Common myeloid progenitor, CD34-positive (primary cell): ENCODE results near the gene ABCA7.
A peak's percentile ranks its signal among the peaks of the same experiment; 100 is the strongest.

Experiments used
- CTCF ChIA-PET: fragments of 350-600 bp; sonication (Branson Sonifier 250); formaldehyde crosslinking; loops from one replicate; lab custom pipeline; 2021; ENCODE audit warnings: antibody characterized with exemption; lab: Charles Lee
- POLR2A ChIA-PET: fragments of 350-600 bp; sonication (Branson Sonifier 250); formaldehyde crosslinking; loops from one replicate; lab custom pipeline; 2021; ENCODE audit warnings: antibody characterized with exemption; lab: Charles Lee
- DNase-seq, 3 donors: peaks; one replicate each; pipeline versions ENCODE4 v3.0.0 to v3.0.0-alpha.2; 2013
- H3K27ac ChIP-seq, 2 experiments: 1 replicate in 1 of 2; 2 replicates in 1 of 2; pipeline ENCODE4 v1.7.0; 2013; ENCODE audit warnings: inconsistent platforms in 2 of 2, low read length in 2 of 2, mild to moderate bottlenecking in 2 of 2, low read depth in 1 of 2, moderate library complexity in 1 of 2; ENCODE audit not compliant: severe bottlenecking in 2 of 2, insufficient read depth in 1 of 2, poor library complexity in 1 of 2
- H3K27me3 ChIP-seq, 5 experiments: replicated peaks in 2 of 5; 1 replicate in 3 of 5; 2 replicates in 2 of 5; pipeline versions ENCODE4 v1.6.1 to v1.7.0; 2013; ENCODE audit warnings: low read length in 4 of 5, mild to moderate bottlenecking in 2 of 5, moderate library complexity in 2 of 5, inconsistent platforms in 1 of 5; ENCODE audit not compliant: insufficient read depth in 5 of 5, control insufficient read depth in 4 of 5
- H3K36me3 ChIP-seq, 4 experiments: 1 replicate in 2 of 4; 2 replicates in 2 of 4; pipeline versions ENCODE4 v1.6.1 to v1.7.0; 2013; ENCODE audit warnings: low read length in 3 of 4, control low read depth in 1 of 4, mild to moderate bottlenecking in 1 of 4; ENCODE audit not compliant: control insufficient read depth in 4 of 4, insufficient read depth in 4 of 4
- H3K4me1 ChIP-seq, 4 experiments: 1 replicate in 3 of 4; 2 replicates in 1 of 4; pipeline versions ENCODE4 v1.6.1 to v1.7.1; 2013; ENCODE audit warnings: low read length in 3 of 4, mild to moderate bottlenecking in 3 of 4, control low read depth in 1 of 4, inconsistent platforms in 1 of 4, moderate library complexity in 1 of 4; ENCODE audit not compliant: control insufficient read depth in 4 of 4, insufficient read depth in 4 of 4; ENCODE audit errors: control extremely low read depth in 1 of 4
- H3K4me3 ChIP-seq, 7 experiments: 1 replicate in 4 of 7; 2 replicates in 3 of 7; pipeline versions ENCODE4 v1.5.1 to v1.7.0; 2013; ENCODE audit warnings: mild to moderate bottlenecking in 7 of 7, low read length in 6 of 7, moderate library complexity in 6 of 7, inconsistent platforms in 2 of 7, low read depth in 2 of 7, control low read depth in 1 of 7; ENCODE audit not compliant: insufficient read depth in 4 of 7, control insufficient read depth in 1 of 7; ENCODE audit errors: extremely low read depth in 1 of 7
- H3K9me3 ChIP-seq, 5 experiments: 1 replicate in 4 of 5; 2 replicates in 1 of 5; pipeline versions ENCODE4 v1.6.1 to v1.7.1; 2013; ENCODE audit warnings: low read length in 4 of 5, mild to moderate bottlenecking in 2 of 5, inconsistent platforms in 1 of 5, low read depth in 1 of 5, moderate library complexity in 1 of 5; ENCODE audit not compliant: control insufficient read depth in 4 of 5, insufficient read depth in 2 of 5; ENCODE audit errors: control extremely low read depth in 1 of 5
- WGBS: methylation state at CpG from one replicate; pipeline ENCODE4 v1.1.5; 2013; ENCODE audit not compliant: insufficient coverage; 5-methylcytosine and 5-hydroxymethylcytosine counted together

Gene ABCA7

DNA sequence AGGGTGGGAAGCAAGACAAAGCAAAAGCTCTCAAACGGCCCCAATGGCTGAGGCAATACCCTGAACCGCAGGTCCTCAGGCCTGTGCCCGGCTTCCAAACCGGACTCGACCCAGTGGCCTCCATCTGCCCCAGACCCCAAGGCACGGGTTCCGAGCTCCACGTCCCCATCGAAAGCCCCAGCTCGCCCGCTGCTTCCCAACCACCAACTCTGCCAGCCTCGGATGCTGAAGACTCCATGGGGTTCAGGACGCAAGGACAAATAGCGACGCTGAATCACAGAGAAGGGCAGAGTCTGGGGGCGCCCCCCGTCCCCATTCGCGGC is 54.7 kb downstream of the ABCA7 start:
- WGBS: 0% methylated on average over 18 of the region's 19 CpGs
- Histone ChIP-seq H3K4me3 (peak overlapping the region; percentile 67 to 93 (median 84)), H3K27ac (peak overlapping the region; percentile 40 to 86), H3K36me3 (peaks cover 3 to 30% (median 20%) of the 10 kb centered on the region in 4 experiments), H3K9me3 (no peaks in the 10 kb centered on the region), H3K4me1 (peaks cover 0 to 35% (median 29%) of the 10 kb centered on the region in 4 experiments), H3K27me3 (no peaks in the 10 kb centered on the region)
- ChIA-PET CTCF (interaction anchor here (1.3 kb wide), 1 partner anchor 14 kb away, joined by 4 read pairs; no protein-coding TSS in a partner anchor), POLR2A (interaction anchor here (1.2 kb wide), 1 partner anchor 159 kb away, joined by 3 read pairs; no protein-coding TSS in a partner anchor)
- no peak for DNase-seq

DNA sequence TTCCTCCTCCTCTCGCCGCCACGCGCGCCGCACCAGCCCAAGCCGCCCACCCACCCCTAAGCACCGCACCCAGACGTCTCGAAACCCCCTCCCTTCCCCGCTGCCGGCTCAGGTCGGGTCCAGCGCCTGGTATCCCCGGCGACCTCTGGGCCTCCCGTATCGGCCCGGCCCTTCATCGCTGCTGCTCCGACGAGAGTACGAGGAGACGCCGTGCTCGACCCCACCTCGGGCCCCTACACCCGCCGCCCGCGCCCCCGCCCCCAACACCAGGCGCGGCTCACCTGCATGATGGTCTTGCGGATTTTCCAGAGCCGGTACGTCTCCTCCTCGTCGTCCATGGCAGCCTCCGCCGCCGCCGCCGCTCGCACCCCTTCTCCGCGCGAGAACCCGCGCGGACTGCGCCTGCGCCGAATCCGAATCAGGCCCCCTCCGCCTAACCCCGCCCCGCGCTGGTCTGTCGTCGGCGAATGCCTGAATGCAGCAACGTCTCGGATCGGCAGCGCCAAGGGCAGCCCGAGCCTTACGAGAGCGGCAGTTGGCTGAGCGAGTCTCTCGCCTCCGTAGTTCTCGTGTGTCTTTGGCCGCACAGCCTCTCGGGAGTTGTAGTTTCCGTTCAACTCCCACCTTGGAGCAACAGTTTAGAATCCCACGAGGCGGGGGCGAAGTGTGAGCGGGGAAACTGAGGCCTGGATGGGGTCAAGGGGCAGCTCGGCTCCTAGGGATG is 55.2 kb downstream of the ABCA7 start, which contains the start of gene POLR2E:
TSS of gene POLR2E (minus strand) at position 398 of the 724 bp plus-strand sequence. CDS start at position 338, 60 bp downstream.
- Histone ChIP-seq H3K9me3 (no peaks in the 10 kb centered on the region), H3K36me3 (peaks cover 3 to 28% (median 20%) of the 10 kb centered on the region in 4 experiments), H3K27me3 (no peaks in the 10 kb centered on the region), H3K4me1 (peaks cover 0 to 36% (median 29%) of the 10 kb centered on the region in 4 experiments), H3K4me3 (peak within 1 kb of the TSS; percentile 67 to 93 (median 84)), H3K27ac (peak within 1 kb of the TSS; percentile 40 to 86)
- 0% methylated on average over 62 of the region's 81 CpGs for WGBS
- peak; percentile 96 to 99 (median 98) for DNase-seq
- CTCF ChIA-PET: interaction anchor here (1.7 kb wide), 1 partner anchor 9 kb away, joined by 4 read pairs; no protein-coding TSS in a partner anchor
- POLR2A ChIA-PET: interaction anchor here (1.2 kb wide), 1 partner anchor 158 kb away, joined by 3 read pairs; no protein-coding TSS in a partner anchor

DNA sequence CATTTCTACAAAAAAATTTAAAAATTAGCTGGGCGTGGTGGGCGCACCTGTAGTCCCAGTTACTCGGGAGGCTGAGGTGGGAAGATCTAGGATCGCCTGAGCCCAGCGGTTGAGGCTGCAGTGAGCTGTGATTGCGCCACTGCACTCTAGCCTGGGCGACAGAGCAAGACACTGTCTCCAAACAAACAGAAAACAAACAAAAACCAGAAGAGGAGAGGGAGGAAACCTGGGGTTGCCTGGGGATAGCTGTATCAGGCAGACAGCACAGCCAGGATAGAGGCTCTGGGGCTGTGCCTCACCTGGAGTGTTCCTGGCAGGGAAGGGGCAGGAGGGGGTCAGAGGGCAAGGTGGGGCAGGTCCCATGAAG is 57.9 kb downstream of the ABCA7 start:
- ChIA-PET POLR2A (no interaction called here), CTCF (interaction anchor here (0.8 kb wide), 1 partner anchor 13 kb away, joined by 3 read pairs; no protein-coding TSS in a partner anchor)
- Histone ChIP-seq H3K27me3 (no peaks in the 10 kb centered on the region), H3K27ac (no peak overlapping the region), H3K4me3 (no peak overlapping the region), H3K36me3 (peaks cover 0 to 11% (median 6%) of the 10 kb centered on the region in 4 experiments), H3K4me1 (peaks cover 4 to 53% (median 50%) of the 10 kb centered on the region in 4 experiments), H3K9me3 (no peaks in the 10 kb centered on the region)
- WGBS: 100% methylated on average over 7 of the region's 7 CpGs
- no peak for DNase-seq

GRCh38 chr19:1098177-1099051 is 58.5 kb downstream of the ABCA7 start:
- WGBS: 93% methylated on average over 10 of the region's 15 CpGs
- no peak overlapping the region for H3K4me3 ChIP-seq
- H3K9me3 ChIP-seq: no peaks in the 10 kb centered on the region
- ChIA-PET CTCF (interaction anchor here (0.8 kb wide), 1 partner anchor 14 kb away, joined by 3 read pairs; no protein-coding TSS in a partner anchor), POLR2A (no interaction called here)
- H3K27ac ChIP-seq: no peak overlapping the region
- no peaks in the 10 kb centered on the region for H3K27me3 ChIP-seq
- peaks cover 4 to 58% (median 55%) of the 10 kb centered on the region in 4 experiments for H3K4me1 ChIP-seq
- DNase-seq: no peak
- H3K36me3 ChIP-seq: peaks cover 0 to 7% (median 4%) of the 10 kb centered on the region in 4 experiments

DNA sequence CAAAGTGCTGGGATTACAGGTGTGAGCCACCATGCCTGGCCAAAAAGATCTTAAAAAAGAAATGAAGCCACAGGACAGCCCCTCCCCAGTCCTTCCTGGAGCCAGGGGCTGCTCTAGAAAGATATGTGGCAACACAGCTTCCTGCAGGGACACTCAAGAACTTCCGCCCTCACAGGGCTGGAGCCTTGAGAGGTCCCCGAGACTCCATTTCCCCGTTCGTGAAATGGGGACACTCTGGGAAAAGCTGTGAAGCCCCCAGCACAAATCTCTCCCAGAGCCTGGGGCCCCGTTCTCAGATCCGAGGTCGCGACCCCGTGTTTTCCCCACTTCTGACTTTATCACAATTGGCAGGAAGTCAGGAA is 61.4 kb downstream of the ABCA7 start:
- Histone ChIP-seq H3K36me3 (peaks cover 0 to 9% (median 3%) of the 10 kb centered on the region in 4 experiments), H3K27ac (peak overlapping the region; percentile 33 to 59), H3K4me3 (peak overlapping the region in 4 of 7 experiments; percentile 39 to 62 (median 50)), H3K27me3 (no peaks in the 10 kb centered on the region), H3K4me1 (peaks cover 4 to 53% (median 50%) of the 10 kb centered on the region in 4 experiments), H3K9me3 (no peaks in the 10 kb centered on the region)
- POLR2A ChIA-PET: interaction anchor here (1.2 to 1.8 kb wide), 2 partner anchors 13 to 75 kb away, joined by 4 to 5 read pairs; partner anchors contain the start of gene CNN2
- peak; percentile 70 to 88 (median 81) for DNase-seq
- CTCF ChIA-PET: interaction anchor here (0.9 to 1.6 kb wide), 6 partner anchors 10 to 100 kb away, joined by 3 to 5 read pairs (median 3); no protein-coding TSS in a partner anchor
- 0% methylated on average over 9 of the region's 9 CpGs for WGBS

DNA sequence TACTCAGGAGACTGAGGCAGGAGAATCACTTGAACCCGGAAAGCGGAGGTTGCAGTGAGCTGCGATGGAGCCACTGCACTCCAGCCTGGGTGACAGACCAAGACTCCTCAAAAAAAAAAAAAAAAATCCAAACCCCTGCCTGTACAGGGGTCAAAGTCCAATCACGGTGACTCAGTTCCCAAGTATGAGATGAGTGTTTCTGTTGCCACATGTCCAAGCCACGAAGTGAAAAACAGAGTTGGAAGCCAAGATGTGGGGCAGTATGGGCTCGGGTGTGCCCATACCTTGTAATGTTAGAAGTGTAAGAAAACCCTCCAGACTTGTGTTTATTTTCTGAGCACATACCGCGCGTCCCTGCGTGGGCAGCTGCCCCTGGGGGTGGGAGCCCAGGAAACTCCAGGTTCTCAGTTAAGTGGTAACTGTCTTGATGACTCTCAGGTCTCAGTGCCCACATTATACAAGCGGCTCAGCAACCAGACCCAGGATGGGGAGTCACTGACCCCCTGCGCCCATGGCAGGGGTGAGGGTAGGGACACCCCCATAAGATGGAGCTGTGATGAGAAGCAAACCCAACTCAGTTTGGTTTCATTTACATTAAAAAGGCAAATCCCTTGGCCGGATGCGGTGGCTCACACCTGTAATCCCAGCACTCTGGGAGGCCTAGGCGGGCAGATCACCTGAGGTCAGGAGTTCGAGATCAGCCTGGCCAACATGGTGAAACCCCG is 62.7 kb downstream of the ABCA7 start:
- CTCF ChIA-PET: interaction anchor here (0.8 to 1.4 kb wide), 3 partner anchors 16 to 39 kb away, joined by 3 to 4 read pairs (median 3); no protein-coding TSS in a partner anchor
- H3K9me3 ChIP-seq: no peaks in the 10 kb centered on the region
- peaks cover 0 to 22% (median 11%) of the 10 kb centered on the region in 4 experiments for H3K36me3 ChIP-seq
- peaks cover 4 to 60% (median 51%) of the 10 kb centered on the region in 4 experiments for H3K4me1 ChIP-seq
- no peak overlapping the region for H3K4me3 ChIP-seq
- POLR2A ChIA-PET: interaction anchor here (0.5 to 1.8 kb wide), 2 partner anchors 15 to 1317 kb away, joined by 3 to 4 read pairs; no protein-coding TSS in a partner anchor
- no peaks in the 10 kb centered on the region for H3K27me3 ChIP-seq
- H3K27ac ChIP-seq: no peak overlapping the region
- DNase-seq: peak in 2 of 3 donors; percentile 40 to 42
- WGBS: 82% methylated on average over 9 of the region's 17 CpGs
